HepG2 (cell line): ENCODE results near the gene MYO18B. TPM values are rescaled to one million over a fixed set of nuclear protein-coding genes. Genes with fewer than 3 reads are reported as not detected.

Experiments used
- ATAC-seq: fragments of 200-7000 bp; cut with Tn5 transposase; 3 replicates; pipeline ENCODE4 v1.9.1; 2020; ENCODE audit warnings: mild to moderate bottlenecking, moderate library complexity
- BruUV-seq: library from RNA; stranded (reverse); fragments of 400-500 nt; replicated peaks from 2 replicates; lab custom pipeline; 2021; lab: Mats Ljungman, UMichigan
- CTCF ChIA-PET: fragments of 300-600 bp; formaldehyde crosslinking; extraction: SDS; loops from one replicate; lab custom pipeline; 2021; ENCODE audit warnings: low total read pairs, inconsistent platforms, low intra/inter-chr PET ratio; lab: Yijun Ruan, JAX
- POLR2A ChIA-PET: fragments of 350-600 bp; sonication (Branson Sonifier 250); formaldehyde crosslinking; loops from one replicate; lab custom pipeline; 2020; ENCODE audit warnings: antibody characterized with exemption, inconsistent platforms; lab: Yijun Ruan, JAX
- DNase-seq: peaks from one replicate; pipeline ENCODE4 v3.0.0-alpha.2; 2015; ENCODE audit warnings: low spot score
- FAIRE-seq: peaks from 3 replicates; lab custom pipeline; 2011; peaks lifted over from hg19 to GRCh38; lab: Jason Lieb, UNC
- H2AFZ ChIP-seq: one replicate; pipeline ENCODE4 v1.6.1; 2011; ENCODE audit warnings: low read length, inconsistent platforms
- H3K27ac ChIP-seq: fragments of 300-600 bp; 3 replicates; pipeline ENCODE4 v1.8.0; 2011; ENCODE audit warnings: mixed run types, mild to moderate bottlenecking, mixed read lengths, low read length, inconsistent platforms; ENCODE audit not compliant: insufficient read depth; ENCODE audit errors: extremely low read length
- H3K27me3 ChIP-seq, 2 experiments: fragments of 200-600 bp in 1 of 2; 2 replicates in 1 of 2; 3 replicates in 1 of 2; pipeline versions ENCODE4 v1.6.0 to v1.8.0; 2011; ENCODE audit warnings: low read length in 2 of 2, mild to moderate bottlenecking in 2 of 2, moderate library complexity in 2 of 2, inconsistent platforms in 1 of 2; ENCODE audit not compliant: insufficient read depth in 2 of 2, control insufficient read depth in 1 of 2
- H3K36me3 ChIP-seq, 2 experiments: fragments of 200-600 bp in 1 of 2; replicated peaks in 1 of 2; 2 replicates in 1 of 2; 3 replicates in 1 of 2; pipeline versions ENCODE4 v1.5.1 to v1.8.0; 2011; ENCODE audit warnings: low read length in 2 of 2, inconsistent platforms in 1 of 2; ENCODE audit not compliant: insufficient read depth in 2 of 2, control insufficient read depth in 1 of 2
- H3K4me1 ChIP-seq: 2 replicates; pipeline ENCODE4 v1.5.1; 2012; ENCODE audit warnings: low read length, inconsistent platforms; ENCODE audit not compliant: insufficient read depth
- H3K4me2 ChIP-seq: 2 replicates; pipeline ENCODE4 v1.6.0; 2011; ENCODE audit warnings: low read depth, low read length, inconsistent platforms
- H3K4me3 ChIP-seq, 3 experiments: fragments of 200-600 bp in 1 of 3; sonication (generic), shearing (Covaris generic) in 1 of 3; replicated peaks in 1 of 3; 2 replicates each; pipeline ENCODE4 v1.5.1; 2011 to 2016; ENCODE audit warnings: low read length in 3 of 3, inconsistent platforms in 2 of 3, low read depth in 2 of 3, mild to moderate bottlenecking in 2 of 3, control low read depth in 1 of 3, mixed read lengths in 1 of 3; ENCODE audit not compliant: insufficient read depth in 1 of 3
- H3K79me2 ChIP-seq: one replicate; pipeline ENCODE4 v1.6.1; 2011; ENCODE audit warnings: low read length, inconsistent platforms; ENCODE audit not compliant: insufficient read depth
- H3K9ac ChIP-seq: 2 replicates; pipeline ENCODE4 v1.6.0; 2011; ENCODE audit warnings: mild to moderate bottlenecking, low read depth, low read length, inconsistent platforms; ENCODE audit not compliant: insufficient read depth
- H3K9me3 ChIP-seq: 2 replicates; pipeline ENCODE4 v1.5.1; 2012; ENCODE audit warnings: mild to moderate bottlenecking, low read length
- H4K20me1 ChIP-seq: 2 replicates; pipeline ENCODE4 v1.6.0; 2011; ENCODE audit warnings: inconsistent platforms, mild to moderate bottlenecking, low read length, moderate library complexity; ENCODE audit not compliant: insufficient read depth
- BHLHE40 ChIP-seq: IDR thresholded peaks from 2 replicates; pipeline ENCODE4 v1.6.1; 2011; ENCODE audit warnings: low read length, improper control_type of control experiment
- MAFK ChIP-seq, 2 experiments: IDR thresholded peaks in 1 of 2; conservative IDR thresholded peaks in 1 of 2; 2 replicates each; pipeline ENCODE4 v1.6.1; 2011; ENCODE audit warnings: improper control_type of control experiment in 2 of 2, low read length in 2 of 2
- NONO ChIP-seq, 2 experiments: fragments of 450-650 bp in 1 of 2; sonication (generic) in 1 of 2; formaldehyde crosslinking in 1 of 2; IDR thresholded peaks in 1 of 2; conservative IDR thresholded peaks in 1 of 2; 2 replicates each; pipeline versions ENCODE4 v1.6.1 to v1.8.0; 2017 to 2022; ENCODE audit warnings: mild to moderate bottlenecking in 1 of 2, missing genetic modification reagents in 1 of 2, moderate library complexity in 1 of 2
- RELA ChIP-seq: sonication (generic); formaldehyde crosslinking; IDR thresholded peaks from 2 replicates; pipeline ENCODE4 v1.4.0; 2020; ENCODE audit warnings: missing genetic modification reagents
- SMARCE1 ChIP-seq: fragments of 450-650 bp; IDR thresholded peaks from 2 replicates; pipeline ENCODE4 v1.6.1; 2017; ENCODE audit warnings: borderline replicate concordance
- SNAPC5 ChIP-seq: sonication (generic); formaldehyde crosslinking; IDR thresholded peaks from 2 replicates; pipeline ENCODE4 v1.8.1; 2023; ENCODE audit warnings: mild to moderate bottlenecking, missing genetic modification reagents, borderline replicate concordance
- ZFY ChIP-seq: sonication (generic); formaldehyde crosslinking; IDR thresholded peaks from 2 replicates; pipeline ENCODE4 v1.4.0; 2020; ENCODE audit warnings: missing genetic modification reagents
- ZNF382 ChIP-seq: sonication (generic); formaldehyde crosslinking; IDR thresholded peaks from 2 replicates; pipeline ENCODE4 v1.5.0; 2020; ENCODE audit warnings: missing genetic modification reagents, mild to moderate bottlenecking, borderline replicate concordance
- WGBS: methylation state at CpG from one replicate; pipeline ENCODE4 v1.1.6; 2017; ENCODE audit warnings: low lambda C conversion rate; 5-methylcytosine and 5-hydroxymethylcytosine counted together
- in situ Hi-C: cut with HindIII; loops from 2 replicates; pipeline ENCODE4 v1.10.0; 2017; ENCODE audit warnings: low pct_unique_long_range_greater_than_20kb; ENCODE audit not compliant: extremely low pct_ligation_motif_present
- intact Hi-C: fragments of 100-400 bp; cut with micrococcal nuclease; formaldehyde crosslinking; loops from one replicate; pipeline ENCODE4 v1.10.0; 2022; ENCODE audit not compliant: unreplicated experiment
- polyA plus RNA-seq, 8 experiments: library from polyadenylated mRNA; depleted of rRNA in 3 of 8; stranded (reverse) in 7 of 8; unstranded in 1 of 8; fragments of >200 nt; fragmentation: Illumina TruSeq in 4 of 8; extraction: Trizol in 4 of 8; gene quantifications; 2 replicates each; pipeline versions ENCODE4 v1.2.1 to v1.2.3, GENCODE V29; 2011 to 2016; ENCODE audit warnings: low read depth in 4 of 8, missing spikeins in 1 of 8, mixed read lengths in 1 of 8; ENCODE audit not compliant: insufficient read depth in 1 of 8
- total RNA-seq, 5 experiments: library from RNA; depleted of rRNA; stranded (reverse); fragments of >200 nt; fragmentation: Illumina TruSeq; extraction: Trizol; gene quantifications; 2 replicates each; pipeline ENCODE4 v1.2.3, GENCODE V29; 2016; ENCODE audit warnings: low read depth in 1 of 5
- TF ChIP-seq, protein P1 (sequence below): IDR thresholded peaks from 2 replicates; pipeline ENCODE4 v1.6.1; 2012; ENCODE audit warnings: low read depth, low read length, improper control_type of control experiment

Gene MYO18B
- total and polyA plus RNA-seq, 2 of the 13 experiments (the other 11 are each of a cell fraction or from before 2014, with no cell fraction given), result 0.01 TPM; not detected in 1

DNA sequence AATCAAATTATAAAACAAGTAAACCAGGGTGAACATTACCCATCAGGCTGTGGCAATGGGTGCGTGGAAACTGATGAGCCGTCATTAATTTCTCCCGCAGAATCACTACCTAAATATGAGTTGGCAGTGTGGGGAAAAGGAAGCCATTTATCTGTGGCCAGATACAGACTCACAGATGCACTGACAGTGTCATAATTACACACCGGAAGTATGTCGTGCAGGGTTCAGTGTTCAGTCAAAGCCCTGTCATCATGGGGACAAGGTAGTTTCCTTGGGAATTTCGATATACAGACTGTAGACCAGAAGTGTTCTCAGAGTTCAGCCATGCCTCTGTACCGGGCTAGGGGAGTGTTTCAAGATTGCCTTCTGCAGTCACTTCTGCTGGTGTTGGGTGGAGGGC is 308.1 kb downstream of the MYO18B start:
- Histone ChIP-seq H3K79me2 (no peaks in the 10 kb centered on the region), H3K4me1 (no peaks in the 10 kb centered on the region), H3K9me3 (no peaks in the 10 kb centered on the region), H2AFZ (no peak overlapping the region), H3K4me3 (no peak overlapping the region), H3K36me3 (no peaks in the 10 kb centered on the region), H3K27ac (no peak overlapping the region), H4K20me1 (no peaks in the 10 kb centered on the region), H3K9ac (no peak overlapping the region), H3K27me3 (0 out of 5 replicates have a peak, but pooled peaks cover 0 to 15% of the 10 kb centered on the region in 2 experiments), H3K4me2 (no peak overlapping the region)
- intact Hi-C loops, result no loop called here
- no peak for FAIRE-seq
- 36% methylated on average over 5 of the region's 7 CpGs for WGBS
- ChIA-PET CTCF (no interaction called here), POLR2A (no interaction called here)
- no peak for ATAC-seq
- DNase-seq, result no peak
- BruUV-seq, result no TSS peak
- in situ Hi-C loops, result no loop called here
- TF ChIP-seq MAFK (conservative IDR thresholded peaks at IDR 0.05 in 1 of 2, IDR thresholded peaks at IDR 0.05 in 1 of 2; ENCODE audit: low read length in 2 of 2), result 0 out of 4 replicates have a peak, but pooled peaks of 1 of the 2 experiments have one; percentile 14
- TF ChIP-seq BHLHE40, result no peak

- FAIRE-seq (no peak), DNase-seq (no peak), ATAC-seq (no peak)
- H3K79me2 ChIP-seq, result no peaks in the 10 kb centered on the region
- intact Hi-C loops (no loop called here), in situ Hi-C loops (no loop called here)
- no peak overlapping the region for H3K9ac ChIP-seq
- CTCF ChIA-PET, result no interaction called here
- whole genome bisulfite sequencing, result 2% methylated on average over 4 of the region's 4 CpGs
- H3K4me3 ChIP-seq, result no peak overlapping the region
- H3K4me1 ChIP-seq, result no peaks in the 10 kb centered on the region
- no peak overlapping the region for H3K27ac ChIP-seq
- no peaks in the 10 kb centered on the region for H3K36me3 ChIP-seq
- H4K20me1 ChIP-seq, result no peaks in the 10 kb centered on the region
- POLR2A ChIA-PET, result no interaction called here
- no peak overlapping the region for H2AFZ ChIP-seq
- no TSS peak for BruUV-seq
- peaks cover 0 to 20% of the 10 kb centered on the region in 2 experiments; a peak in 1 of 5 replicates for H3K27me3 ChIP-seq
- no peak overlapping the region for H3K4me2 ChIP-seq
- no peaks in the 10 kb centered on the region for H3K9me3 ChIP-seq
- TF ChIP-seq NONO (IDR thresholded peaks at IDR 0.05), result no peak
- no peak for TF ChIP-seq NONO (CRISPR knock-in tag; conservative IDR thresholded peaks at IDR 0.05)
- TF ChIP-seq RELA, result no peak
- no peak for TF ChIP-seq ZNF382 (CRISPR knock-in tag)
- TF ChIP-seq, protein P1, sequence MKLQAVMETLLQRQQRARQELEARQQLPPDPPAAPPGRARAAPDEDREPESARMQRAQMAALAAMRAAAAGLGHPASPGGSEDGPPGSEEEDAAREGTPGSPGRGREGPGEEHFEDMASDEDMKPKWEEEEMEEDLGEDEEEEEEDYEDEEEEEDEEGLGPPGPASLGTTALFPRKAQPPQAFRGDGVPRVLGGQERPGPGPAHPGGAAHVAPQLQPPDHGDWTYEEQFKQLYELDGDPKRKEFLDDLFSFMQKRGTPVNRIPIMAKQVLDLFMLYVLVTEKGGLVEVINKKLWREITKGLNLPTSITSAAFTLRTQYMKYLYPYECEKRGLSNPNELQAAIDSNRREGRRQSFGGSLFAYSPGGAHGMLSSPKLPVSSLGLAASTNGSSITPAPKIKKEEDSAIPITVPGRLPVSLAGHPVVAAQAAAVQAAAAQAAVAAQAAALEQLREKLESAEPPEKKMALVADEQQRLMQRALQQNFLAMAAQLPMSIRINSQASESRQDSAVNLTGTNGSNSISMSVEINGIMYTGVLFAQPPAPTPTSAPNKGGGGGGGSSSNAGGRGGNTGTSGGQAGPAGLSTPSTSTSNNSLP, result no peak
- no peak for TF ChIP-seq SMARCE1
- TF ChIP-seq SNAPC5 (CRISPR knock-in tag), result no peak
- no peak for TF ChIP-seq ZFY
Observed at GRCh38 chr22:26053737-26054316, 311.8 kb downstream of the MYO18B start.
